ENCODE measurements around the gene SOX11. TPM values are rescaled to one million over a fixed set of nuclear protein-coding genes. Genes with fewer than 3 reads are reported as not detected.

SOX11 gene
- total RNA-seq, 1 experiment from 2014 or later, result not detected

GRCh38 chr2:5700551-5700950 is 8.4 kb downstream of the SOX11 start:
- DNase-seq, result no peak
- Histone ChIP-seq H3K9me2 (replicated peaks; ENCODE audit: insufficient read depth, low read length) (no peaks in the 10 kb centered on the region), H2AFZ (ENCODE audit: low read length) (no peak overlapping the region), H3K79me2 (ENCODE audit: low read length) (no peaks in the 10 kb centered on the region), H3K9ac (ENCODE audit: low read length) (no peak overlapping the region), H3K4me2 (ENCODE audit: low read depth, low read length, poor library complexity, severe bottlenecking) (no peak overlapping the region), H3K36me3 (ENCODE audit: insufficient read depth, low read length) (no peaks in the 10 kb centered on the region), H3K9me3 (ENCODE audit: low read length) (no peaks in the 10 kb centered on the region), H3K4me1 (ENCODE audit: low read length) (no peaks in the 10 kb centered on the region), H3K4me3 (ENCODE audit: low read length) (no peak overlapping the region), H3K27me3 (ENCODE audit: low read length) (no peaks in the 10 kb centered on the region), H3K27ac (ENCODE audit: low read length) (no peak overlapping the region), H4K20me1 (ENCODE audit: insufficient read depth, low read depth, low read length) (no peaks in the 10 kb centered on the region)

GRCh38 chr2:5701266-5701665 is 9.1 kb downstream of the SOX11 start:
- Histone ChIP-seq H3K9ac (ENCODE audit: low read length) (no peak overlapping the region), H3K79me2 (ENCODE audit: low read length) (no peaks in the 10 kb centered on the region), H3K9me2 (replicated peaks; ENCODE audit: insufficient read depth, low read length) (no peaks in the 10 kb centered on the region), H3K27me3 (ENCODE audit: low read length) (no peaks in the 10 kb centered on the region), H3K36me3 (ENCODE audit: insufficient read depth, low read length) (no peaks in the 10 kb centered on the region), H4K20me1 (ENCODE audit: insufficient read depth, low read depth, low read length) (no peaks in the 10 kb centered on the region), H3K4me1 (ENCODE audit: low read length) (no peaks in the 10 kb centered on the region), H2AFZ (ENCODE audit: low read length) (no peak overlapping the region), H3K27ac (ENCODE audit: low read length) (no peak overlapping the region), H3K9me3 (ENCODE audit: low read length) (no peaks in the 10 kb centered on the region), H3K4me3 (ENCODE audit: low read length) (no peak overlapping the region), H3K4me2 (ENCODE audit: low read depth, low read length, poor library complexity, severe bottlenecking) (no peak overlapping the region)
- DNase-seq, result no peak

- no peaks in the 10 kb centered on the region for H3K27me3 ChIP-seq (ENCODE audit: low read length)
- no peaks in the 10 kb centered on the region for H3K36me3 ChIP-seq (ENCODE audit: insufficient read depth, low read length)
- H2AFZ ChIP-seq (ENCODE audit: low read length), result no peak overlapping the region
- H3K9me2 ChIP-seq (replicated peaks; ENCODE audit: insufficient read depth, low read length), result no peaks in the 10 kb centered on the region
- no peaks in the 10 kb centered on the region for H3K79me2 ChIP-seq (ENCODE audit: low read length)
- H4K20me1 ChIP-seq (ENCODE audit: insufficient read depth, low read depth, low read length), result no peaks in the 10 kb centered on the region
- H3K9me3 ChIP-seq (ENCODE audit: low read length), result no peaks in the 10 kb centered on the region
- no peak overlapping the region for H3K4me3 ChIP-seq (ENCODE audit: low read length)
- no peaks in the 10 kb centered on the region for H3K4me1 ChIP-seq (ENCODE audit: low read length)
- no peak overlapping the region for H3K9ac ChIP-seq (ENCODE audit: low read length)
- H3K27ac ChIP-seq (ENCODE audit: low read length), result no peak overlapping the region
- DNase-seq, result no peak
- no peak overlapping the region for H3K4me2 ChIP-seq (ENCODE audit: low read depth, low read length, poor library complexity, severe bottlenecking)
Measured at GRCh38 chr2:5703166-5703565, 11.0 kb downstream of the SOX11 start.

GRCh38 chr2:5705490-5705889 is 13.3 kb downstream of the SOX11 start:
- no peaks in the 10 kb centered on the region for H3K4me1 ChIP-seq (ENCODE audit: low read length)
- no peaks in the 10 kb centered on the region for H3K9me2 ChIP-seq (replicated peaks; ENCODE audit: insufficient read depth, low read length)
- H4K20me1 ChIP-seq (ENCODE audit: insufficient read depth, low read depth, low read length), result no peaks in the 10 kb centered on the region
- no peaks in the 10 kb centered on the region for H3K27me3 ChIP-seq (ENCODE audit: low read length)
- H3K9ac ChIP-seq (ENCODE audit: low read length), result no peak overlapping the region
- no peak for DNase-seq
- H3K79me2 ChIP-seq (ENCODE audit: low read length), result no peaks in the 10 kb centered on the region
- H3K9me3 ChIP-seq (ENCODE audit: low read length), result no peaks in the 10 kb centered on the region
- H3K4me2 ChIP-seq (ENCODE audit: low read depth, low read length, poor library complexity, severe bottlenecking), result no peak overlapping the region
- H3K4me3 ChIP-seq (ENCODE audit: low read length), result no peak overlapping the region
- no peak overlapping the region for H3K27ac ChIP-seq (ENCODE audit: low read length)
- H2AFZ ChIP-seq (ENCODE audit: low read length), result no peak overlapping the region
- H3K36me3 ChIP-seq (ENCODE audit: insufficient read depth, low read length), result no peaks in the 10 kb centered on the region

- no peaks in the 10 kb centered on the region for H3K79me2 ChIP-seq (ENCODE audit: low read length)
- no peaks in the 10 kb centered on the region for H4K20me1 ChIP-seq (ENCODE audit: insufficient read depth, low read depth, low read length)
- no peaks in the 10 kb centered on the region for H3K9me3 ChIP-seq (ENCODE audit: low read length)
- no peaks in the 10 kb centered on the region for H3K36me3 ChIP-seq (ENCODE audit: insufficient read depth, low read length)
- H3K4me3 ChIP-seq (ENCODE audit: low read length), result no peak overlapping the region
- no peak for DNase-seq
- H3K9me2 ChIP-seq (replicated peaks; ENCODE audit: insufficient read depth, low read length), result no peaks in the 10 kb centered on the region
- H2AFZ ChIP-seq (ENCODE audit: low read length), result no peak overlapping the region
- H3K9ac ChIP-seq (ENCODE audit: low read length), result no peak overlapping the region
- no peak overlapping the region for H3K4me2 ChIP-seq (ENCODE audit: low read depth, low read length, poor library complexity, severe bottlenecking)
- no peak overlapping the region for H3K27ac ChIP-seq (ENCODE audit: low read length)
- no peaks in the 10 kb centered on the region for H3K27me3 ChIP-seq (ENCODE audit: low read length)
- no peaks in the 10 kb centered on the region for H3K4me1 ChIP-seq (ENCODE audit: low read length)
Measured at GRCh38 chr2:5706717-5707455, 14.7 kb downstream of the SOX11 start.

GRCh38 chr2:5710615-5711014 is 18.4 kb downstream of the SOX11 start:
- Histone ChIP-seq H3K9me3 (ENCODE audit: low read length) (no peaks in the 10 kb centered on the region), H2AFZ (ENCODE audit: low read length) (no peak overlapping the region), H3K27me3 (ENCODE audit: low read length) (no peaks in the 10 kb centered on the region), H3K4me2 (ENCODE audit: low read depth, low read length, poor library complexity, severe bottlenecking) (no peak overlapping the region), H4K20me1 (ENCODE audit: insufficient read depth, low read depth, low read length) (no peaks in the 10 kb centered on the region), H3K4me1 (ENCODE audit: low read length) (no peaks in the 10 kb centered on the region), H3K36me3 (ENCODE audit: insufficient read depth, low read length) (no peaks in the 10 kb centered on the region), H3K9ac (ENCODE audit: low read length) (no peak overlapping the region), H3K4me3 (ENCODE audit: low read length) (no peak overlapping the region), H3K79me2 (ENCODE audit: low read length) (no peaks in the 10 kb centered on the region), H3K27ac (ENCODE audit: low read length) (no peak overlapping the region), H3K9me2 (replicated peaks; ENCODE audit: insufficient read depth, low read length) (no peaks in the 10 kb centered on the region)
- no peak for DNase-seq

GRCh38 chr2:5713101-5713500 is 20.9 kb downstream of the SOX11 start:
- Histone ChIP-seq H3K4me2 (ENCODE audit: low read depth, low read length, poor library complexity, severe bottlenecking) (no peak overlapping the region), H2AFZ (ENCODE audit: low read length) (no peak overlapping the region), H3K4me1 (ENCODE audit: low read length) (no peaks in the 10 kb centered on the region), H3K4me3 (ENCODE audit: low read length) (no peak overlapping the region), H3K36me3 (ENCODE audit: insufficient read depth, low read length) (no peaks in the 10 kb centered on the region), H3K9ac (ENCODE audit: low read length) (no peak overlapping the region), H3K79me2 (ENCODE audit: low read length) (no peaks in the 10 kb centered on the region), H3K27ac (ENCODE audit: low read length) (no peak overlapping the region), H3K9me2 (replicated peaks; ENCODE audit: insufficient read depth, low read length) (no peaks in the 10 kb centered on the region), H4K20me1 (ENCODE audit: insufficient read depth, low read depth, low read length) (no peaks in the 10 kb centered on the region), H3K27me3 (ENCODE audit: low read length) (no peaks in the 10 kb centered on the region), H3K9me3 (ENCODE audit: low read length) (no peaks in the 10 kb centered on the region)
- no peak for DNase-seq

GRCh38 chr2:5719629-5720334 is 27.6 kb downstream of the SOX11 start:
- DNase-seq, result no peak
- Histone ChIP-seq H3K36me3 (ENCODE audit: insufficient read depth, low read length) (no peaks in the 10 kb centered on the region), H3K9ac (ENCODE audit: low read length) (no peak overlapping the region), H3K4me2 (ENCODE audit: low read depth, low read length, poor library complexity, severe bottlenecking) (no peak overlapping the region), H3K9me3 (ENCODE audit: low read length) (no peaks in the 10 kb centered on the region), H2AFZ (ENCODE audit: low read length) (no peak overlapping the region), H3K27me3 (ENCODE audit: low read length) (no peaks in the 10 kb centered on the region), H3K79me2 (ENCODE audit: low read length) (no peaks in the 10 kb centered on the region), H4K20me1 (ENCODE audit: insufficient read depth, low read depth, low read length) (no peaks in the 10 kb centered on the region), H3K9me2 (replicated peaks; ENCODE audit: insufficient read depth, low read length) (no peaks in the 10 kb centered on the region), H3K4me3 (ENCODE audit: low read length) (no peak overlapping the region), H3K27ac (ENCODE audit: low read length) (no peak overlapping the region), H3K4me1 (ENCODE audit: low read length) (no peaks in the 10 kb centered on the region)
